Measurements from ENCODE around the gene GRIK2.
A peak's percentile ranks its signal among the peaks of the same experiment; 100 is the strongest.

The GRIK2 gene

DNA sequence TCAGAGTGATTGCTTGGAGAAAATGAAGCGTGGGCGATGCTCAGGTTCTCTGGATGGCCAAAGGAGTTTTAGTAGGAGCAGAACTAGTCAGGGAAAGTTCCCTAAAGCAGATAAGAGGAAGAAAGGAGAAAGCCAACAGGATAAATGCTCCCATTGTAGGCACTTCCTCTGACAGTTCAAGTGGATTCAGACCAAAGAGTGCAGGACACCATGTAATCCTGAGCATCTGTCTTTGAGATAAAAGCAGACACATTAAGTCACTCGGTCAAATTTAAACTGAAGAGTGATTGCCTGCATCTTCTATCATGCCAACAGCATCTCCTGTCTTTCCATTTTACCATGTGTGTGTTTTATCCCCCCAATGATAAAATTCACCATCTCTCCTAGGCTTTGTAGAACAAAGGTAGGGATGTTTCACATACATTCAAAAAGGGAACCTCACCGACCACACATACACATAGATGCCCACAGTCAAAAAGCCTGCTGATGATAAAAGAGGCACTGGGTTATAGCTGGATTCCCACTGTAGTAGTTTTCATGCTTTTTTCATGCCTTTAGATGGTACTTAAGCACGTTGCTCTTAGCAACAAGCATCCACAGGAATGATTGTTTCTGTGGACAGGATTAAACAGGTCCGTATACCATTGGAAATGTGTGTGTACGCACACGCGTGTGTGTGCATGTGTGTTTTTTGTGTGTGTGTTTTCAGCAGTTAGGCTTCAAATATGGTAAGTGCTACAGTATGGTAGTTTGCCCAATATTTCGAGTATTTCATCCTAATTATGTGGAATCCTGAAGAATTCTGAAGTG lies 7.0 kb downstream of the GRIK2 start:
- Histone ChIP-seq H3K4me3 (ENCODE audit: low read length) (no peak overlapping the region), H3K9me3 (ENCODE audit: control insufficient read depth, insufficient read depth, low read length) (no peaks in the 10 kb centered on the region), H3K27me3 (ENCODE audit: control insufficient read depth, insufficient read depth, low read length) (no peaks in the 10 kb centered on the region; the same call in 1 of the 2 replicates), H3K36me3 (ENCODE audit: control insufficient read depth, insufficient read depth, low read length) (no peaks in the 10 kb centered on the region), H3K4me1 (ENCODE audit: control insufficient read depth, insufficient read depth, low read length) (peaks cover 8% of the 10 kb centered on the region), H3K27ac (ENCODE audit: low read length) (no peak overlapping the region)
- no CpG with 5 or more reads among the region's 10 CpGs for WGBS (ENCODE audit: insufficient coverage, insufficient read length)
- no peak for DNase-seq (ENCODE audit: low read depth, low spot score)

DNA sequence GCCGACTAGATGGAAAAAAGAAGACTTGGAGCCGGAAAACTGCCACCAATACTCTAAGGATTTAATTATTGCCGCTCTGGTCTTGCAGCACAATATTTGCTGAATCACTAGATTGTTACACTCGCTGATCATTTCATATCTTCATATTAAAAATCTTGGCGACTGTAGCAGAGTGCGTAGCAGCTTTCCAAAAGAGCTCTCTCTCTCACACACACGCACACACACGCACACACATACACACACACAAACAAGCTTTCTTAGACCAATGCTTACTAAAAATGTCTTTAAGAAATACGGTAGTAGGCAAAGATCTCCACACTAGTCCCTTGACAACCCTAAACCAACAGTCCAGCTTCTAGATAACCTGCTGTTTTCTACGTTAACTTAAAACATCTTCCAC lies 7.7 kb downstream of the GRIK2 start:
- no peaks in the 10 kb centered on the region for H3K36me3 ChIP-seq (ENCODE audit: control insufficient read depth, insufficient read depth, low read length)
- no peaks in the 10 kb centered on the region for H3K9me3 ChIP-seq (ENCODE audit: control insufficient read depth, insufficient read depth, low read length)
- H3K4me1 ChIP-seq (ENCODE audit: control insufficient read depth, insufficient read depth, low read length), result peaks cover 8% of the 10 kb centered on the region
- no peak for DNase-seq (ENCODE audit: low read depth, low spot score)
- no peak overlapping the region for H3K4me3 ChIP-seq (ENCODE audit: low read length)
- no peak overlapping the region for H3K27ac ChIP-seq (ENCODE audit: low read length)
- no CpG with 5 or more reads among the region's 10 CpGs for WGBS (ENCODE audit: insufficient coverage, insufficient read length)
- H3K27me3 ChIP-seq (ENCODE audit: control insufficient read depth, insufficient read depth, low read length), result no peaks in the 10 kb centered on the region; the same call in 1 of the 2 replicates

DNA sequence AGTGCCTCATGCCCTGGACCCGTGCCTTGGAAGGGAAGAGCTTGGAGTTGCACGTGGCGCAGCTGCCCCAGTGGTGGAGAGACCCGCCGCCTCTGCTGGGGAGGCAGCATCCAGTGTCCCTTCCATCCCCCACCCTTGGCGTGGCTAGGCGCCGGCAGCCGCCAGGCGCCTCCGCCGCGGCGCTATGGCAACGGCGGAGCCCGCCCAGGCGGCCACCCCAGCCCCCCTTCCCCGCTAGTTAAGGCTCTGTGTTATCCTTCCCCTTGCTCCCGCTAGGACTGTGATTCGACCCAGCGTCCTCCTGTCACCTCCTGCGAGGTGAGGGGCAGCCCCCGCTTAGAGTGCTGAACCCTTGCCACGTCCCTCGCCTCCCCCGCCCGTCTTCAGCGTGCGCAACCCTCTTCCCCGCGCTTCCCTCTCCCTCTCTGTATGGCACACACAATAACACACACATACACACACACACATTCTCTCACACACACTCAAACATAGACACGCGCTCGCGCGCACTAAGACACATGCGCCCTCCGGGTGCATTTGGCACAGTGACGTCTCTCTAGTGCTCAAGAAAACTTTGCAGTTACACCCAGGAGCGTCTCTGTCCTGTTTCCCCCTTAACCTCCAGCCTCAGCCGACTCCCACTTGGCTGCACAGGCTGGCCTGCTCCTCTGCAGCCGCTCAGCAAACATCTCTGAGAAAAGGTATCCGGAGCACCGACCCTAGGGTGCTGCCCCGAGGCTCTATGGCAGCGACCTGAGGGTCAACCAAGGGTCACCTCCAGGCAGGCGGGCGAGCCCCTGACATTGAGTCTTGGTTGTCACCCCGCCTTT lies 8.5 kb downstream of the GRIK2 start:
- no CpG with 5 or more reads among the region's 50 CpGs for WGBS (ENCODE audit: insufficient coverage, insufficient read length)
- no peak for DNase-seq (ENCODE audit: low read depth, low spot score)

DNA sequence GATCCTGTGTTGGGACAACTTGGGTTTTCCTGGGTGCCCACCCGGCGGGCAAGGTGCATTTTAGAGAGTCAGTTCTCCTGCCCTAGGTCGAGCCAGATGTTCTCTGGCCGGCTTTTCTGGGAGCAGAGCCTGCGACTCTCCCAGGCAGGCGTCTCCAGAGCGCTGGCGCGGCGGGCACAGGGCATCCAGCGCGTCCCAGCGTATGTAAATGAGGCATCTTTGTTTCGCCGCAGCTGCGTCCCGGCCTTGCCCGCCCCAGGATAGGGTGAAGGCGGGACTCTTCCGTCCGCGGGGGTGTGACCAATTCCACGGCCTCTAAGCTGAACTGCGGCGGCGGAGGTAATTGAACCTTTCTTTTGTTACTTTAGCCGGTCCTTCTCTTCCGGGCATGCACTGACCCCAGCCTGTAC lies 9.1 kb downstream of the GRIK2 start:
- Histone ChIP-seq H3K4me3 (ENCODE audit: low read length) (peak overlapping the region; percentile 44; the same call in 1 of the 2 replicates), H3K27me3 (ENCODE audit: control insufficient read depth, insufficient read depth, low read length) (no peaks in the 10 kb centered on the region; the same call in 1 of the 2 replicates), H3K9me3 (ENCODE audit: control insufficient read depth, insufficient read depth, low read length) (no peaks in the 10 kb centered on the region), H3K36me3 (ENCODE audit: control insufficient read depth, insufficient read depth, low read length) (no peaks in the 10 kb centered on the region), H3K27ac (ENCODE audit: low read length) (no peak overlapping the region), H3K4me1 (ENCODE audit: control insufficient read depth, insufficient read depth, low read length) (peaks cover 8% of the 10 kb centered on the region)
- no CpG with 5 or more reads among the region's 28 CpGs for WGBS (ENCODE audit: insufficient coverage, insufficient read length)
- DNase-seq (ENCODE audit: low read depth, low spot score), result no peak

More for the DNA sequence above, 8.5 kb downstream of the GRIK2 start:
- no peaks in the 10 kb centered on the region for H3K9me3 ChIP-seq (ENCODE audit: control insufficient read depth, insufficient read depth, low read length)
- H3K36me3 ChIP-seq (ENCODE audit: control insufficient read depth, insufficient read depth, low read length), result no peaks in the 10 kb centered on the region
- no peaks in the 10 kb centered on the region; the same call in 1 of the 2 replicates for H3K27me3 ChIP-seq (ENCODE audit: control insufficient read depth, insufficient read depth, low read length)
- H3K4me3 ChIP-seq (ENCODE audit: low read length), result peak overlapping the region; percentile 44; the same call in 1 of the 2 replicates
- H3K27ac ChIP-seq (ENCODE audit: low read length), result no peak overlapping the region
- peaks cover 8% of the 10 kb centered on the region for H3K4me1 ChIP-seq (ENCODE audit: control insufficient read depth, insufficient read depth, low read length)

DNA sequence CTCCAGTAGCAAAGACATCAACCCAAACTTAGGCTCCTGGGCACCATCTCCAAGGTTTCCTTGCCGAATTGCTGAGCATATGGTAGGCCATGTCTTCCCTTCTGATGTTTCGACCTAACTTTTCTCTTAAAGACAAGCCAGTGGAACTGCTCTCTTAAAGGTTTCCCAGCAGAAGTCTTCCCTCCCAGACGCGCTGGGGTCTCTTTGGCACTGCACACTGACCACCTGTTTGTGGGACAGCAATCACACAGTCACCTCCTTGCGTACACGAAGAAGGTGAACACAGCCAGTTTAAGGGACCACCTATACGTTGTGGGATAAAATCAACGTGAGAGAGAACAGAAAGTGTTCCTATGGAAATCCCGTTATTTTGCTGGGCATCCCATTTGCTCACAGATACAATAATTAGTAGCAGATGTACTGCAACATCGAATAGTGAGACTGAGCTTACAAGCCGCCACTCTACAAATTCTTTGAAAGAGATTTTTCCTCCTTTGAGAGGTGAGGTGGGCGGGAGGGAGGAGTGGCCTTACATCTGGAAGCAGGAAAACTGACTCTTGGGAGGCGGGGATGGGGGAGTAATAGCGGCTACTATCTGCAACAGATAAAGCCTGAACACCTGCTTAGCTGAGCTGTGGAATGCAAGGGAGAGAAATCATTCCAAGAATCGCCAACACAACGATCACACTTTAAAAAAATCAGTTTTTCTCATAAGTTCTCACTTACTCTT lies 9.9 kb downstream of the GRIK2 start:
- WGBS (ENCODE audit: insufficient coverage, insufficient read length), result no CpG with 5 or more reads among the region's 16 CpGs
- H3K36me3 ChIP-seq (ENCODE audit: control insufficient read depth, insufficient read depth, low read length), result no peaks in the 10 kb centered on the region
- peaks cover 8% of the 10 kb centered on the region for H3K4me1 ChIP-seq (ENCODE audit: control insufficient read depth, insufficient read depth, low read length)
- H3K27ac ChIP-seq (ENCODE audit: low read length), result no peak overlapping the region
- no peak overlapping the region for H3K4me3 ChIP-seq (ENCODE audit: low read length)
- H3K9me3 ChIP-seq (ENCODE audit: control insufficient read depth, insufficient read depth, low read length), result no peaks in the 10 kb centered on the region
- no peak for DNase-seq (ENCODE audit: low read depth, low spot score)
- H3K27me3 ChIP-seq (ENCODE audit: control insufficient read depth, insufficient read depth, low read length), result no peaks in the 10 kb centered on the region; the same call in 1 of the 2 replicates

DNA sequence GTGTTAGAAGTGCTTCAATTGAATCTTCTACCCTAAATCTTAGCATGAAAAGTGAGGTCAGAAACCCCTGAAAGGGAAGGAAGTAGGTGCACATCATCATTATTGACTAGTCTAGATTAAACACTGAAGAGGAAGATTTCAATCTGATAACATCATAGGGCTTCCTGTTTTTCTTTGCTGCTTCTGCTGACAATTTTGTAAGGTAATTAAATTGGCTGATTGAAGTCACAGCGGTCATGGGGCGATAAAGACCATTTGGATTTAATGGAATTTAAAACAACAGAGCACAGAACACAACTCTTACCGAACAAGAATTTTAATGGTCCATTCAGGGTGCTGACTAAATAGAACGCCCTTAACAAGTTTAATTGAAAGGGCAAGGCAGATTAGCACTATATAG lies 11.3 kb downstream of the GRIK2 start:
- WGBS (ENCODE audit: insufficient coverage, insufficient read length), result no CpG with 5 or more reads among the region's 4 CpGs
- Histone ChIP-seq H3K27me3 (ENCODE audit: control insufficient read depth, insufficient read depth, low read length) (no peaks in the 10 kb centered on the region; the same call in 1 of the 2 replicates), H3K27ac (ENCODE audit: low read length) (no peak overlapping the region), H3K4me1 (ENCODE audit: control insufficient read depth, insufficient read depth, low read length) (peaks cover 6% of the 10 kb centered on the region; the same call in 1 of the 2 replicates), H3K36me3 (ENCODE audit: control insufficient read depth, insufficient read depth, low read length) (no peaks in the 10 kb centered on the region), H3K4me3 (ENCODE audit: low read length) (no peak overlapping the region), H3K9me3 (ENCODE audit: control insufficient read depth, insufficient read depth, low read length) (no peaks in the 10 kb centered on the region)
- DNase-seq (ENCODE audit: low read depth, low spot score), result no peak

DNA sequence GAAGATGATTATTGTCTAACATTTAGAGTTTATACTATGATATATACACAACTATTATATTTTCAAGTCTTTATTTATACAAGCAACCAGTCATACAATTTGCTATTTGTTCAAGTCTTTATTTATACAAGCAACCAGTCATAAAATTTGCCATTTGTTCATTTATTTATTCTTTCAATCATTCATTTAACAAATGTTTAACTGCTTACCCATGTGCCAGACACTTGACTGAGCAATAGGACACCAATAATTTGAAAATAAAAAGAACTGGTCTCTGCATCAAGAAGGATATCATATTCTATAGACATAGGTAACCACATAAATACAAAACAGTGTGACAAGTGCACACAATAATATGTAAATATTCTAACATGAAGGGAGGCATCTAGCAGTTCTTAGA lies 20.3 kb downstream of the GRIK2 start:
- Histone ChIP-seq H3K27me3 (ENCODE audit: control insufficient read depth, insufficient read depth, low read length) (no peaks in the 10 kb centered on the region), H3K9me3 (ENCODE audit: control insufficient read depth, insufficient read depth, low read length) (no peaks in the 10 kb centered on the region), H3K4me3 (ENCODE audit: low read length) (no peak overlapping the region), H3K36me3 (ENCODE audit: control insufficient read depth, insufficient read depth, low read length) (no peaks in the 10 kb centered on the region), H3K27ac (ENCODE audit: low read length) (no peak overlapping the region), H3K4me1 (ENCODE audit: control insufficient read depth, insufficient read depth, low read length) (peaks cover 2% of the 10 kb centered on the region)
- DNase-seq (ENCODE audit: low read depth, low spot score), result no peak

DNA sequence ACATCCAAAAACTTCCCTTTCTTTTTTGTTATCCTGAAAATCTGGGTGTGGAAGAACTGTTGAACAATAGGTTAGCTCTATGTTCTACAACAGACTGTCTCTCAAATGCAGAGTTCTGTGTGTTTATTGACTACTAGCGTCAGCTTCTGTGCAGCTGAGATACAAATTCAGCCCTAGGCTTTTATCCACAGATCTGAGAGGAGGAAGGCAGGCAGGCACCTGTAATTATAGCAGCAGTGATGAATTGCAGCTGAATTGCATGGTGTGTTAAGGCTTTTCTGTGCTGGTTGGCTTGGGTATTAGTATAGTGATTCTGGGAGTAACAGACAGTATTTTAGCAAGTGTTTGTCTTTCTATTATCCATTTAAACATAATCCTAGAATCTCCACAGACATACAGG lies 24.4 kb downstream of the GRIK2 start:
- peaks cover 2% of the 10 kb centered on the region for H3K4me1 ChIP-seq (ENCODE audit: control insufficient read depth, insufficient read depth, low read length)
- WGBS (ENCODE audit: insufficient coverage, insufficient read length), result no CpG with 5 or more reads among the region's 1 CpG
- H3K9me3 ChIP-seq (ENCODE audit: control insufficient read depth, insufficient read depth, low read length), result no peaks in the 10 kb centered on the region
- DNase-seq (ENCODE audit: low read depth, low spot score), result no peak
- H3K4me3 ChIP-seq (ENCODE audit: low read length), result no peak overlapping the region
- no peaks in the 10 kb centered on the region for H3K36me3 ChIP-seq (ENCODE audit: control insufficient read depth, insufficient read depth, low read length)
- no peaks in the 10 kb centered on the region for H3K27me3 ChIP-seq (ENCODE audit: control insufficient read depth, insufficient read depth, low read length)
- no peak overlapping the region for H3K27ac ChIP-seq (ENCODE audit: low read length)

DNA sequence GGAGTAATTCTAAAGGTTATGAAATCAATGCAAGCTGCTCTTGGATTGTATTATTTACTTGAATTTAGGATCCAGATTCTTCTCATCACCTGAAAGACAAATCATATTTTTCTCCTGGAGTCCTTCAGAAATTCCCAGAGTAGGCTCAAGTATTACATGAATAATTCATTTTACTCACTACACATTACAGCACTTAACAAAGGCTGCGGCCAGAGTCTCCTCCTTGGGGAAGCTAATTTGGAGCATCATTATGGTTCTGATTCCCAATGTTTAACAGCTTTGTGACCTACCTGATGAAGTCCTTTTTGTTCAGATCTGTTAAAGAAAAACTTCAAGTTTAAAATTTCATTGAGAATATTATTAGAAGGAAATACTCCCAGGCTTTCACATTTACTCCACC lies 28.7 kb downstream of the GRIK2 start:
- no peaks in the 10 kb centered on the region for H3K27me3 ChIP-seq (ENCODE audit: control insufficient read depth, insufficient read depth, low read length)
- no CpG with 5 or more reads among the region's 1 CpG for WGBS (ENCODE audit: insufficient coverage, insufficient read length)
- H3K27ac ChIP-seq (ENCODE audit: low read length), result no peak overlapping the region
- H3K4me1 ChIP-seq (ENCODE audit: control insufficient read depth, insufficient read depth, low read length), result no peaks in the 10 kb centered on the region
- no peaks in the 10 kb centered on the region for H3K9me3 ChIP-seq (ENCODE audit: control insufficient read depth, insufficient read depth, low read length)
- no peak for DNase-seq (ENCODE audit: low read depth, low spot score)
- no peaks in the 10 kb centered on the region for H3K36me3 ChIP-seq (ENCODE audit: control insufficient read depth, insufficient read depth, low read length)
- H3K4me3 ChIP-seq (ENCODE audit: low read length), result no peak overlapping the region

DNA sequence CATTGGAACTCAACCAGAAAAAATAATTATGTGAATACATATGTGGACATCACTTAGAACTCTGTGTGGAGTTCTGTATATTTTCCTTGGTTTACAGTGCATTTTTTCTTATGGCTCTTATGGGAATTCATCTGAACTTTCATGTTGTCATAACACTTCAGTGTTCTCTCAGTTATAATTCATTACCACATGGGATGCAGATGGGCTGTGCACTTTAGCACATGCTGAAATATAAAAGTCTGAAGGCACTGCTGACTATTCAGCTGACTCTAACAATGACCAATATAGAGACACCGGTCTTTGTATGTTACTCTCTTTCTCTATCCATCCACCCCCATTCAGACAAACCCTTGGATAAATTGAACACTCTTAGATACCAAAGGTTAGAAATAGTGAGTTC lies 29.3 kb downstream of the GRIK2 start:
- Histone ChIP-seq H3K27ac (ENCODE audit: low read length) (no peak overlapping the region), H3K36me3 (ENCODE audit: control insufficient read depth, insufficient read depth, low read length) (no peaks in the 10 kb centered on the region), H3K4me3 (ENCODE audit: low read length) (no peak overlapping the region), H3K9me3 (ENCODE audit: control insufficient read depth, insufficient read depth, low read length) (no peaks in the 10 kb centered on the region), H3K27me3 (ENCODE audit: control insufficient read depth, insufficient read depth, low read length) (no peaks in the 10 kb centered on the region), H3K4me1 (ENCODE audit: control insufficient read depth, insufficient read depth, low read length) (no peaks in the 10 kb centered on the region)
- DNase-seq (ENCODE audit: low read depth, low spot score), result no peak
- no CpG with 5 or more reads among the region's 1 CpG for WGBS (ENCODE audit: insufficient coverage, insufficient read length)
